ENCODE data around the gene FKBP2. TPM values are rescaled to one million over a fixed set of nuclear protein-coding genes. Genes with fewer than 3 reads are reported as not detected.
A peak's percentile ranks its signal among the peaks of the same experiment; 100 is the strongest.

The FKBP2 gene
- total RNA-seq, 1 donor from 2014 or later, result 41.6 TPM

- intact Hi-C loops (cut with DNase I), result no loop called here
- ATAC-seq (ENCODE audit: poor library complexity) (no peak), DNase-seq (no peak)
Measured at GRCh38 chr11:64255135-64256128, 14.5 kb downstream of the FKBP2 start.

GRCh38 chr11:64256300-64256699 is 15.4 kb downstream of the FKBP2 start:
- no peak for DNase-seq
- intact Hi-C loops (cut with DNase I), result no loop called here
- ATAC-seq (ENCODE audit: poor library complexity), result no peak

GRCh38 chr11:64258356-64258755 is 17.5 kb downstream of the FKBP2 start:
- no peak for DNase-seq
- no peak for ATAC-seq (ENCODE audit: poor library complexity)
- intact Hi-C loops (cut with DNase I), result no loop called here

GRCh38 chr11:64258946-64259532 is 18.1 kb downstream of the FKBP2 start:
- DNase-seq (no peak), ATAC-seq (ENCODE audit: poor library complexity) (no peak)
- intact Hi-C loops (cut with DNase I), result no loop called here

GRCh38 chr11:64259533-64260067 is 18.7 kb downstream of the FKBP2 start:
- ATAC-seq (ENCODE audit: poor library complexity), result no peak
- intact Hi-C loops (cut with DNase I), result no loop called here
- DNase-seq, result no peak

GRCh38 chr11:64260147-64260708 is 19.3 kb downstream of the FKBP2 start:
- intact Hi-C loops (cut with DNase I), result no loop called here
- DNase-seq (no peak), ATAC-seq (ENCODE audit: poor library complexity) (no peak)

- DNase-seq (no peak), ATAC-seq (ENCODE audit: poor library complexity) (no peak)
- intact Hi-C loops (cut with DNase I), result no loop called here
Measured at GRCh38 chr11:64261556-64262080, 20.7 kb downstream of the FKBP2 start.

GRCh38 chr11:64262271-64263002 is 21.5 kb downstream of the FKBP2 start:
- DNase-seq, result no peak
- intact Hi-C loops (cut with DNase I), result no loop called here
- ATAC-seq (ENCODE audit: poor library complexity), result no peak

- no peak for ATAC-seq (ENCODE audit: poor library complexity)
- intact Hi-C loops (cut with DNase I), result no loop called here
- DNase-seq, result no peak
Measured at GRCh38 chr11:64263021-64263946, 22.4 kb downstream of the FKBP2 start.

GRCh38 chr11:64263947-64264317 is 23.0 kb downstream of the FKBP2 start:
- ATAC-seq (ENCODE audit: poor library complexity), result no peak
- intact Hi-C loops (cut with DNase I), result no loop called here
- no peak for DNase-seq

GRCh38 chr11:64264371-64264852 is 23.5 kb downstream of the FKBP2 start:
- DNase-seq (no peak), ATAC-seq (ENCODE audit: poor library complexity) (no peak)
- intact Hi-C loops (cut with DNase I), result no loop called here

- DNase-seq (no peak), ATAC-seq (ENCODE audit: poor library complexity) (no peak)
- intact Hi-C loops (cut with DNase I), result no loop called here
Measured at GRCh38 chr11:64265176-64266160, 24.6 kb downstream of the FKBP2 start.

GRCh38 chr11:64266339-64266738 is 25.4 kb downstream of the FKBP2 start:
- intact Hi-C loops (cut with DNase I), result no loop called here
- ATAC-seq (ENCODE audit: poor library complexity) (no peak), DNase-seq (no peak)

GRCh38 chr11:64267207-64267945 is 26.5 kb downstream of the FKBP2 start:
- intact Hi-C loops (cut with DNase I), result no loop called here
- no peak for ATAC-seq (ENCODE audit: poor library complexity)
- no peak for DNase-seq

- intact Hi-C loops (cut with DNase I), result no loop called here
Measured at GRCh38 chr11:64268025-64268892, 27.4 kb downstream of the FKBP2 start.

More at GRCh38 chr11:64268025-64268892, 27.4 kb downstream of the FKBP2 start:
- DNase-seq, result peak; percentile 81
- no peak for ATAC-seq (ENCODE audit: poor library complexity)
